CD4-positive, alpha-beta T cell treated with Interleukin-15 for 1 hour (primary cell): ENCODE data around the gene TRAPPC4.
"Not testable (repeated sequence)": the region's sequence is repeated elsewhere in the genome, so short reads cannot be mapped to it uniquely, and the experiment has no call there.

ENCODE experiments used
- DNase-seq: peaks from one replicate; pipeline ENCODE4 v3.0.0-alpha.2; 2020

TRAPPC4 gene

GRCh38 chr11:119039471-119039870 lies 20.9 kb downstream of the TRAPPC4 start:
- not testable (repeated sequence) for DNase-seq

- no peak for DNase-seq
These were observed 23.4 kb downstream of the TRAPPC4 start for GRCh38 chr11:119041821-119042514.

- DNase-seq = no peak
These were observed 24.4 kb downstream of the TRAPPC4 start for GRCh38 chr11:119042927-119043326.

GRCh38 chr11:119044708-119045107 lies 26.1 kb downstream of the TRAPPC4 start:
- no peak for DNase-seq

GRCh38 chr11:119046489-119046888 lies 27.9 kb downstream of the TRAPPC4 start:
- DNase-seq = peak; percentile 5

- no peak for DNase-seq
These were observed 28.6 kb downstream of the TRAPPC4 start for GRCh38 chr11:119047205-119047604.

- DNase-seq = no peak
These were observed 30.1 kb downstream of the TRAPPC4 start for GRCh38 chr11:119048644-119049043.

GRCh38 chr11:119049081-119049480 lies 30.5 kb downstream of the TRAPPC4 start:
- no peak for DNase-seq

GRCh38 chr11:119051440-119052162 lies 33.0 kb downstream of the TRAPPC4 start:
- peak; percentile 28 for DNase-seq

- DNase-seq = no peak
These were observed 33.7 kb downstream of the TRAPPC4 start for GRCh38 chr11:119052163-119052814.

GRCh38 chr11:119054418-119054817 lies 35.9 kb downstream of the TRAPPC4 start:
- DNase-seq = no peak

GRCh38 chr11:119055901-119056300 lies 37.3 kb downstream of the TRAPPC4 start:
- no peak for DNase-seq

GRCh38 chr11:119056421-119056999 lies 37.9 kb downstream of the TRAPPC4 start:
- DNase-seq = peak; percentile 56

- DNase-seq = peak; percentile 97
These were observed 38.6 kb downstream of the TRAPPC4 start, which contains the start of gene HYOU1 for GRCh38 chr11:119057000-119057769. TSS of gene HYOU1 (minus strand) at chr11:119057205. CDS start at chr11:119056160, 1,045 bp downstream.

GRCh38 chr11:119059128-119059527 lies 40.6 kb downstream of the TRAPPC4 start:
- not testable (repeated sequence) for DNase-seq

- DNase-seq = no peak
These were observed 42.7 kb downstream of the TRAPPC4 start for GRCh38 chr11:119061256-119061655.

- no peak for DNase-seq
These were observed 44.2 kb downstream of the TRAPPC4 start for GRCh38 chr11:119062779-119063178.

GRCh38 chr11:119065369-119065768 lies 46.8 kb downstream of the TRAPPC4 start:
- peak; percentile 48 for DNase-seq

GRCh38 chr11:119067371-119068222 lies 49.0 kb downstream of the TRAPPC4 start, which contains the start of gene VPS11:
TSS of gene VPS11 (plus strand) at chr11:119067818. CDS start at chr11:119067824, 6 bp downstream.
- peak; percentile 97 for DNase-seq
